Astrocyte (in vitro differentiated cells and primary cell): ENCODE results near the gene FUCA1.

Experiments
- CTCF ChIP-seq: IDR thresholded peaks from 2 replicates; pipeline ENCODE4 v1.5.1; 2011; ENCODE audit warnings: low read depth, mild to moderate bottlenecking, inconsistent platforms, low read length, moderate library complexity; ENCODE audit not compliant: insufficient read depth
- EZH2 ChIP-seq: IDR thresholded peaks from 2 replicates; pipeline ENCODE4 v1.6.1; 2012; ENCODE audit warnings: mild to moderate bottlenecking, low read length, inconsistent platforms; ENCODE audit not compliant: insufficient read depth

GRCh38 chr1:23806280-23806679, 61.8 kb downstream of the FUCA1 start:
- TF ChIP-seq EZH2 (no peak), CTCF (no peak)
